ENCODE measurements around the gene SERPIND1.

DNA sequence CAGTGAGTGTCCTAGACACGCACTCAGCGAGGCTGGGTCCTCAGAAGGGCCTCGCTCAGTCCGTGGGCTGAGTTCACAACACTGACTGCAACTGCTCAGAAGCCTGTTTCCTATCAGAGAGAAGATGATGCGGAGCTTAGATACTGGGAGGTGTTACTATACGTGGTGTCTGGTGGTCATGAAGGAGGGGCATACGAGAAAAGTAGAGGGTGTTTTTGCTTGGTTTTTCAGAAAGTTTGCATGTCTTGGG lies 9.5 kb upstream of the SERPIND1 start:
- TF ChIP-seq, protein P1, sequence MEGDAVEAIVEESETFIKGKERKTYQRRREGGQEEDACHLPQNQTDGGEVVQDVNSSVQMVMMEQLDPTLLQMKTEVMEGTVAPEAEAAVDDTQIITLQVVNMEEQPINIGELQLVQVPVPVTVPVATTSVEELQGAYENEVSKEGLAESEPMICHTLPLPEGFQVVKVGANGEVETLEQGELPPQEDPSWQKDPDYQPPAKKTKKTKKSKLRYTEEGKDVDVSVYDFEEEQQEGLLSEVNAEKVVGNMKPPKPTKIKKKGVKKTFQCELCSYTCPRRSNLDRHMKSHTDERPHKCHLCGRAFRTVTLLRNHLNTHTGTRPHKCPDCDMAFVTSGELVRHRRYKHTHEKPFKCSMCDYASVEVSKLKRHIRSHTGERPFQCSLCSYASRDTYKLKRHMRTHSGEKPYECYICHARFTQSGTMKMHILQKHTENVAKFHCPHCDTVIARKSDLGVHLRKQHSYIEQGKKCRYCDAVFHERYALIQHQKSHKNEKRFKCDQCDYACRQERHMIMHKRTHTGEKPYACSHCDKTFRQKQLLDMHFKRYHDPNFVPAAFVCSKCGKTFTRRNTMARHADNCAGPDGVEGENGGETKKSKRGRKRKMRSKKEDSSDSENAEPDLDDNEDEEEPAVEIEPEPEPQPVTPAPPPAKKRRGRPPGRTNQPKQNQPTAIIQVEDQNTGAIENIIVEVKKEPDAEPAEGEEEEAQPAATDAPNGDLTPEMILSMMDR (conservative IDR thresholded peaks at IDR 0.05; ENCODE audit: low read length): no peak
- no peak for TF ChIP-seq EZH2phosphoT487 (IDR thresholded peaks at IDR 0.05; ENCODE audit: borderline replicate concordance)
